T follicular helper cell (primary cell): Measurements from ENCODE around the gene CEP250.
"Not testable (repeated sequence)": the region's sequence is repeated elsewhere in the genome, so short reads cannot be mapped to it uniquely, and the experiment has no call there.

Source experiments
- DNase-seq: peaks from one replicate; pipeline ENCODE4 v3.0.0-alpha.2; 2020; ENCODE audit warnings: low read depth

The CEP250 gene

DNA sequence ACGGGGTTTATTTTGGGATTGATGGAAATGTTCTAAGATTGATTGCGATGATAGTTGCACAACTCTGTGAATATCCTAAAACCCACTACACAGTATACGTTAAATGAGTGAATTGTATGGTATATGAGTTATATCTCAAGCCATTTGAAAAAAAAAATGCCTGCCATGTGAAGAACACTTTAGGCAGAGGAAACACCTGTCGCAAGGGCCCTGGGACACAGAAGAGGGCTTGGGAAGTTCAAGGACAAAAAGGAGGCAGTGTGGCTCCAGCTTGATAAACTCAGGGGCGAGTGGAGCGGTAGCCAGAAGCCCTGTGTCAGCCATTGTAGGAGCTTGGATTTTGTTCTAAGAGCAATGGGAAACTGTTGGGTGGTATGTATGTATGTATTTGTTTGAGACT is 37.0 kb downstream of the CEP250 start:
- no peak for DNase-seq

DNA sequence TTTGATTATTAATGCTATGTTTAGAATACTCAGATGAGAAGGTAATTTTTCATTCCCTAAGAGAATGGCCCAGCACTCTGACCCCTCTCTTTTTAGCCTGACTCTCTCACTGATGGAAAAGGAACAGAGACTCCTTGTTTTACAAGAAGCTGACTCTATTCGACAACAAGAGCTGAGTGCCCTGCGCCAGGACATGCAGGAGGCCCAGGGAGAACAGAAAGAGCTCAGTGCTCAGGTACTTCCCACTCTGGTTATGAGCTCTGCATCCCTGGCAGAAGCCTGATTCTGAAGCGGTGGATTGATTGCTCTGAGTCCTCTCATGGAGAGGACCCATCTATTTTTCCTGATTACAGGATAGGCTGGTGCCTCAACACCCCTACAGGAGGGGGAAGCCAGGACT is 41.1 kb downstream of the CEP250 start:
- no peak for DNase-seq

DNA sequence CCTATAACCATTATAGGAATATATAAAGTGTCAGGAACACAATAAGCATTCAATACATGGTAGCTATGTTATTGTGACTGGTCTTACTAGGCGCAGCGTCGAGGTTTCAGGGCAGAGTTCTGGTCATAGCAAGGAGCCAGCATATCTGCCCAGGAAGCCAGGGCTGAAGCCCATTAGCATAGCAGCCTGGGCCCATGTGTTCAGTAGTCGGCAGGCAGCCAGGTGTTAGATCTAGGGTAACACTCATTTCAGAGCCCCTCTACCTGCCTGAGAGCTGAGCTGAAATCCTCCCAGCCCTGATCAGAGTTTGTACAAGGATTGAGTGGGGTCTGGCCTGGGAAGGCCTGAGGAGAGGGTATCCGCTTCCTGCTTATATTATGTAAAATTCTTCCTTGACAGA is 41.9 kb downstream of the CEP250 start:
- no peak for DNase-seq

DNA sequence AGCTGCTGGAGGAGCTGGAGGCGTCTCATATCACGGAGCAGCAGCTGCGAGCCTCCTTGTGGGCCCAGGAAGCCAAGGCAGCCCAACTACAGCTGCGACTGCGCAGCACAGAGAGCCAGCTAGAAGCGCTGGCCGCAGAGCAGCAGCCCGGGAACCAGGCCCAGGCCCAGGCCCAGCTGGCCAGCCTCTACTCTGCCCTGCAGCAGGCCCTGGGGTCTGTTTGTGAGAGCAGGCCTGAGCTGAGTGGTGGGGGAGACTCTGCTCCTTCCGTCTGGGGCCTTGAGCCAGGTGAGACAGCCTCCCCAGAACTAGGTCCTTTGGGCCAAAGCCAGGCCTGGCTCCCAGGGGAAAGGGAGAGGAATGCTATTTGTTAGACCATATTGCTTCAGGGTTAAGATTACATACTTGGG is 42.4 kb downstream of the CEP250 start:
- no peak for DNase-seq

DNA sequence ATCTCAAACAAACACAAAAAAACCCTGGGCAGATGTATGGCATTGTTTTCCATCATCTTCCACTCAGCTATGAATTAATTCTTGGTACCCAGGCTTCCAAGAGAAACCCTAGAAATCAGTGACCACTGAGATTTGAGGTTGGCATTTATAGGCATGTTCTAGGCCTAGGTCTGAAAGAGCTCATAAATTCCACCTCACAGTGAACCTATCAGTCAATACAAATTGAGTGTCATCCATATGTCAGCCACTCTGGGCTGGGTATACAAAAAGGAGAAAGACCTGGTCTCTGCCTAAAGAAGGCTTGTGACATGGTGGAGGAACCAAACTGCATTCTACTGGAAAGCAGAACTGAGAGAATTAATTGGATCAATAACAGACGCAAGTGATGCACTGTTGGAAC is 43.9 kb downstream of the CEP250 start:
- no peak for DNase-seq

DNA sequence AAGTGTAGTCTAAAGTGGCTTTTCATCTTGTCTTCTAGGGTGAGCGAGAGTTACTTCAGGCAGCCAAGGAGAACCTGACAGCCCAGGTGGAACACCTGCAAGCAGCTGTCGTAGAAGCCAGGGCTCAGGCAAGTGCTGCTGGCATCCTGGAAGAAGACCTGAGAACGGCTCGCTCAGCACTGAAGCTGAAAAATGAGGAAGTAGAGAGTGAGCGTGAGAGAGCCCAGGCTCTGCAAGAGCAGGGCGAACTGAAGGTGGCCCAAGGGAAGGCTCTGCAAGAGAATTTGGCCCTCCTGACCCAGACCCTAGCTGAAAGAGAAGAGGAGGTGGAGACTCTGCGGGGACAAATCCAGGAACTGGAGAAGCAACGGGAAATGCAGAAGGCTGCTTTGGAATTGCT is 47.0 kb downstream of the CEP250 start:
- DNase-seq = no peak

DNA sequence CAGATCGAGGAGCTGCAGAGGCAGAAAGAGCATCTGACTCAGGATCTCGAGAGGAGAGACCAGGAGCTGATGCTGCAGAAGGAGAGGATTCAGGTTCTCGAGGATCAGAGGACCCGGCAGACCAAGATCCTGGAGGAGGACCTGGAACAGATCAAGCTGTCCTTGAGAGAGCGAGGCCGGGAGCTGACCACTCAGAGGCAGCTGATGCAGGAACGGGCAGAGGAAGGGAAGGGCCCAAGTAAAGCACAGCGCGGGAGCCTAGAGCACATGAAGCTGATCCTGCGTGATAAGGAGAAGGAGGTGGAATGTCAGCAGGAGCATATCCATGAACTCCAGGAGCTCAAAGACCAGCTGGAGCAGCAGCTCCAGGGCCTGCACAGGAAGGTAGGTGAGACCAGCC is 47.9 kb downstream of the CEP250 start:
- DNase-seq = no peak

DNA sequence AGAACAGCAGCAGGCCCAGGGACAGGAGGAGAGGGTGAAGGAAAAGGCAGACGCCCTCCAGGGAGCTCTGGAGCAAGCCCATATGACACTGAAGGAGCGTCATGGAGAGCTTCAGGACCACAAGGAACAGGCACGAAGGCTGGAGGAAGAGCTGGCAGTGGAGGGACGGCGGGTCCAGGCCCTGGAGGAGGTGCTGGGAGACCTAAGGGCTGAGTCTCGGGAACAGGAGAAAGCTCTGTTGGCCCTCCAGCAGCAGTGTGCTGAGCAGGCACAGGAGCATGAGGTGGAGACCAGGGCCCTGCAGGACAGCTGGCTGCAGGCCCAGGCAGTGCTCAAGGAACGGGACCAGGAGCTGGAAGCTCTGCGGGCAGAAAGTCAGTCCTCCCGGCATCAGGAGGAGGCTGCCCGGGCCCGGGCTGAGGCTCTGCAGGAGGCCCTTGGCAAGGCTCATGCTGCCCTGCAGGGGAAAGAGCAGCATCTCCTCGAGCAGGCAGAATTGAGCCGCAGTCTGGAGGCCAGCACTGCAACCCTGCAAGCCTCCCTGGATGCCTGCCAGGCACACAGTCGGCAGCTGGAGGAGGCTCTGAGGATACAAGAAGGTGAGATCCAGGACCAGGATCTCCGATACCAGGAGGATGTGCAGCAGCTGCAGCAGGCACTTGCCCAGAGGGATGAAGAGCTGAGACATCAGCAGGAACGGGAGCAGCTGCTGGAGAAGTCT is 48.6 kb downstream of the CEP250 start:
- no peak for DNase-seq

DNA sequence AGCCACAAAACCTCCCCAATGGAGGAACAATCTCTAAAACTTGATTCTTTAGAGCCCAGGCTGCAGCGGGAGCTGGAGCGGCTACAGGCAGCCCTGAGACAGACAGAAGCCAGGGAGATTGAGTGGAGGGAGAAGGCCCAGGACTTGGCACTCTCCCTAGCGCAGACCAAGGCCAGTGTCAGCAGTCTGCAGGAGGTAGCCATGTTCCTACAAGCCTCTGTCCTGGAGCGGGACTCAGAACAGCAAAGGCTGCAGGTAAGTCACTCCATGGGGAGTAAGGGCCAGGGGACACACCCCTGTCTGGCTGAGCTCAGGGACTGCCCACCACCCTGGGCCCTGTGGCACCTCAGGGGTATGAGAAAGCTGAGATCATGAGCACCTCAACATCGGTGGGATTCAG is 49.4 kb downstream of the CEP250 start:
- DNase-seq = no peak

DNA sequence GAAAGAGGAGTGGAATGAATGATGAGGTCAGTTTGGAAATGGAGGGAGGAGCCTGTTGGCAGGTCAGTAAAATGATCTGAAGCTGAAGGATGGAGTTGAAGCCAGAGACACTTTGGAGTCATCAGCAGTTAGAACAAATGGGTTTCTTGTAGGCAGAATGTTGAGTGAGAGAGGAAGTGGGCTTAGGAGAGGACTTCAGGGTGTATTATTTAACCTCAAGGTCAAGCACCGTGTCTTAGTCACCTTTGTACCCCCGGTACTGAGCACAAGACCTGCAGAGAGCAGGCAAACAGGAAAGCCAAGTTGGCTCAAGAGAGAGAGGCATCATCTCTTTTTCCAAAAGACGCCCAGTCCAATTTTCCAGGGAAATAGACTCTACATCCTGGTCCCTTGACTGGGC is 50.8 kb downstream of the CEP250 start:
- DNase-seq = no peak

DNA sequence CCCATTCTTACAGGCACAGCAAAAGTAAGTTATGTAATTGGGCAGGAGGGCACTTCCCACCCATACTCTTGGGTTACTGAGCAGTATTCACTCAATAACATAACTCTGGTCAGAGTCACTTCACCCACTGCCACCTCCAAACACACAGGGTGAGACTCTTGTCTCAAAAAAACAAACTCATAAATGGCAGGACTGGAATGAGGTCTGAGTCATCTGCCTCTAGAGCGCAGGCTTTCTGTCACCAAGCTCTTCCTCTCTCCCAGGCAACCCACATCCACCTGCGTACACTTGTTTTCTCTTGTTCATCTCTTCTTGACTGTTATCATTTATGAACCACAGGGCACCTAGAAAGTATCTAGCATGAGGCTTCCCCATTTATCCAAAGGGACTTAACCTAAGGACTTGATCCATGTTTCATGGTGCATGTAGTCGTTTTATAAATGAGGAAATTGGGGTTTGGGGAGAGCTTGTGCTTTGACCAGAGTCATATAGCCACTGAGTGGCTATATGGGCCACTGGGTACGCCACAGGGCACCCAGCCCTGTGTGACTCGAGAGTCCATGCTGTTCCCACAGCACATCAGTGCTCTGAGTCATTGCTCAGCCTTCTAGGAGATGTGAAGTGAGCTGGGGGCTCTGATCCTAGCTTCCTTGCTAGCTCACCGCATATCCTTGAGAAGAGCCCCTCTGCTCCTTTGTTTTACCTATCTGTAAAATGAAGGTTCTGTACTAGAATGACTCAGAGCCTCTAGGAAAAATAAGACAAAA is 51.7 kb downstream of the CEP250 start:
- no peak for DNase-seq

DNA sequence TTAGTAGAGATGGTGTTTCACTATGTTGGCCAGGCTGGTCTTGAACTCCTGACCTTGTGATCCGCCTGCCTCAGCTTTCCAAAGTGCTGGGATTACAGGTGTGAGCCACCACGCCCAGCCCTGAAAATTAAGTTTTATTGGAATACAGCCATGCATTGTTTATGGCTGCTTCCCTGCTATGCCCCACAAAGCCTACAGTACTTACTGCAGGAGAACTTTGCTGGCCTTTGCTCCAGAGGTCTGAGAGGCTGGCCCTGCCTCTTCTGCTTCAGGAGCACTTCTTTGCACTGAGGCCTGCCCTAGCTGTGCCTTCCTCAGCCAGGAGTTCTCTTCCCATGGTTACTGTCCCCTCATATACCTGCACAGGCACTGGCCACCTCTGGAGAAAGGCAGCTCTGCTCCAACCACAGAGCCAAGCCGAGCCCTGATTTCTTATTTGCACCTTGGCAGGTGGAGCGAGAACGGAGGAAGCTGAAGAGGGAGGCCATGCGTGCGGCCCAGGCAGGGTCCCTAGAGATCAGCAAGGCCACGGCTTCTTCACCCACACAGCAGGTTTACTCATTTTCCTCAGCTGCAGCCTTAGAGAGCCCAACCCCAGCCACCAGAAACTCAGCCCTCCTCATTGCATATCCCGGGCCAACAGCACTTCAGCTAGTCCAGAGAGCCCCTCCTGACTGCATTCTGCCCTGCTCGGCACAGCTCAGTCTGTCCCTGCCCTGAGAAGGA is 53.3 kb downstream of the CEP250 start:
- no peak for DNase-seq

DNA sequence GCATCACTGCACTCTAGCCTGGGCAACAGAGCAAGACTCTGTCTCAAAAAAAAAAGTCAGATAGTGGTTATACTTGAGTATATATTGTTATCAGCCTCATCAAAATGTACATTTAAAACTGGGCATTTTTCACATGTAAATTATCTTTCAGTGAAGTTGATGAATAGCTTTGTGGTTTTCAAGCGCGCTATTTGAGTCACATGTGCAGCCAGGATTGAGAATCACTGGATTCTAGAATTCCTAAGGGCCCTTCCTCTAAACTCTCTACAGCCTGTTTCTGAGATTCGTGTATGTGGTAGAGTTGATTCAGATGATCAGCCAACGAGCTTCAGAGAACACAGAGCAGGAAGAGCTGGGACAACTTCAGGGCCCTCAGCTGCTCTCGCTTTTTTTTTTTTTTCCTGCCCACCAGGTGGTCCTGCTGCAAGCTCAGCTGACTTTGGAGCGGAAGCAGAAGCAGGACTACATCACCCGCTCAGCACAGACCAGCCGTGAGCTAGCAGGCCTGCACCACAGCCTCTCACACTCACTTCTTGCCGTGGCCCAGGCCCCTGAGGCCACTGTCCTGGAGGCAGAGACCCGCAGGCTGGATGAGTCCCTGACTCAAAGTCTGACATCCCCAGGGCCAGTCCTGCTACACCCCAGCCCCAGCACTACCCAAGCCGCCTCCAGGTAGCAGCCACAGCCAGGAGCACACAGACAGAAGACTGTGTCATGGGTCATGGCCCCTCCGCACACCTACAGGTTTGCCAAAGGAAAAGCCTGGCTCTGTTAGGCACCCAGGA is 55.7 kb downstream of the CEP250 start:
- DNase-seq = no peak

DNA sequence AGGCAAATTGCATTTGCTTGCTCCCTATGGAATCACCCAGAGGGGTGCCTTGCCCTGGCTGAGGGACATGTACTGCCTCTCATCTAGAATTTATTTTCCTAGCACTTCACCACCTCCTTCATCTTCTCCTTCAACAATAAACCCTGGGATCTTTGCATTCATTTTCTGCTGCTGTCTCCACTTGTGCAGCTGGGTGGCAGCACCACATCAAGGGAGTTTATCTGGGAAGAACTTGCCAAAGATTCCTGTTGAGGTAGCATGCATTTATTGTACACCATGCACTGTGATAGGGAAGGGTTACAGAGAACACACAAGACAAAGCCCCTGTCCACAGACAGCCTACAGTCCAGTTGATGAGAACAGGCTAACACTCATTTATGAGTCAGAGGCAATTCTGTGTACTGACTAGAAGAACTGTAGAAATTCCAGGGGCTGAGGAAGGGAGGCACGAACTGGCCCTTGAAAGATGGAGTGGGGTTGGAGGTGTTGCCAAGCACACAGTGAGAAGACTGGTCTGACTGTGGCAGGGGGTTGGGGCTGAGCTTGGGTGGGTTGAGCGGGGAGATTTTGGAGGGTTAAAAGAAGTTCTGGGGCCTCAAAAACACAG is 56.5 kb downstream of the CEP250 start:
- no peak for DNase-seq

DNA sequence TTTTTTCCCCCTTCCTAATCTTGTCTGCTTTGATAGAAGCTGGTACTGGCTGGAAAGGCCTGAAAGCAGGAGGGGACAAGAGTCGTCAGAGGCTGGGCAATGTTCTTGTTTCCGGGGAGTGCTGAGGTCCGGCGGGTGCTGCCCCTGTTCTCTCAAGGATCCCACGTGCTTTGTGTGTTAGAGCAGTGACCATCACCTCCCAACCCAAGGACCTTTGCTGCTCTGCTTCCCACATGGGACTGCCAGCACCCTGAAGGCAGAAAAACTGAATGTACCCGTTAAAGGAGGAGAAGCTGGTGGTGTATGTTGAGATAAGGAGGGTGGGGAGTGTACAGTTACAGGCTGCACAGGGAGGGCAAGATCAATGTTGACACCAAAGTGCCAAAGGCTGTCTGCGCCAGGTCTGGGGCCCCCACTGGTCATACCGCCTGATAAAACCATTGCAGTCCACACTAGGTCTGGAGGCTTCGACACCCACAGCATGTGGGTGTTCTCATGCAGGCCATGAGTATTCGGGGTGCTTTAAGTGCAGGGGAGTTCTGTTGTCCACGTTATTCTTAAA is 59.1 kb downstream of the CEP250 start:
- DNase-seq = no peak

DNA sequence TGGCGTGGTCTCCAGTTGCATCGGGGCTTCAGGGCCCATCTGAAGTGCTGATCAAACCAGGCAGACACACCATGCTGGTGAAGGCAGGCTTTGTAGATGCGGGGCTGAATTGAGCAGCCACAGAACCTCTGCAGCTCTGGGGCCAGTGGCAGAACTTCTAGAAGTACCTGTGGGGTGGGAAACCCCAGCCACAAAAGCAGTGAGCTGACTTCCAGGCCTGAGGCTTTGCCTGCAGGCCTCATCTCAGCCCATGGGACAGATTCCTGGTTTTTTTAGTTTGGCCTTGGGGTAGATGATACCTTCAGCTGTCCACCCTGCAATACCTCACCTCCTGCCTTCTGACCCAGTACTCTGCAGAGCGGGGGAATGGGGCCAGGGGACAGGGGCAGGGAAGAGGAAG is 59.9 kb downstream of the CEP250 start:
- DNase-seq = no peak

DNA sequence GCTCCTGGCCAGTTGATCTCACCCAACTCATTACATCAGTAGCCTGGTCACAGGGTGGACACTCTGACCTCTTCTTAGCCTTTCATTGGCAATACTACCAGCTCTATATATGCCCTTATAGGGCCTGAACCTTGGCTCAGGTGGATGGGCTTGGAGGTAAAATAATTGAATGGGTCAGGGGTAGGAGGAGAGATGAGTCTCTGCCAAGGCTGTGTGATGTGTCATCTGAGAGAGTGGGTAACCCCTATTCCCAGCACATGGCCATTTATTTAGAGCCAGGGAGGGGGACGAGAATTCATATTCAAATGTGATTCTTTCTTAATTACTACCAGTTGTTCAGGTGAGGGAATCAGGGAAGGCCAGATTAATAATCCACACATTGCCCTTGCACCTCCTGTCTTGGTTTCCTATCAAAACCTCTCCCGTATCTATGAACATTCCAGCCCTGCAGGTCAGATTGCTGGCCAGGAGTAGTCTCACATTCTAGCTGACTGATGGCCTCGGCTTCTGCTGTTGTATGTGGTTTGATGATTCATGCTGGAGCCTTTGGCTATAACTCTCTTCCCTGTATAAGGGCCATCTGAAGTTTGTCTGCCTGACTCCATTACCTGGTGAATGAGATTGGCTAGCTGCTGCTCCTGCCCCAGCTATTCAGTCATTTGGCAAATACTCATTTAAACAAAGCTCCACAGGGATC is 60.7 kb downstream of the CEP250 start:
- no peak for DNase-seq

DNA sequence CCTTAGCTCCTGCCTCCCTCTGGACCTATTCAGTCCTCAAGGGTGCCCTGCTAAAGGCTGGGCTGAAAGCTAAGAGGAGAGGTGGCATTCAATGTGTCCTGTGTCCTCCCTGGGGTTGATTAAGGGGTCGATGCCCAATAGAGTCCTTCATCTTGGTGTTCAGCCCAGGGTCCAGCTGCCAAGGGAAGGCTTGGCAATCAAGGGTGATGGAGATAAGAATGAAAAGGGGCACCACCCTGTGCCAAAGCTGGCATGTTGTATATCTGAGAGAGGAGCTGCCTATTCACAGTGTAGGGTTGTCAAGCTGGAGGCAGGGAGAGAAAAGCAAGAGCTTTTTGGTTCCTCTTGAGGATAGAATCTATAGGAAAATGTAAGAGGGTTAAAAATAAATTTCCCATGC is 61.7 kb downstream of the CEP250 start:
- no peak for DNase-seq

DNA sequence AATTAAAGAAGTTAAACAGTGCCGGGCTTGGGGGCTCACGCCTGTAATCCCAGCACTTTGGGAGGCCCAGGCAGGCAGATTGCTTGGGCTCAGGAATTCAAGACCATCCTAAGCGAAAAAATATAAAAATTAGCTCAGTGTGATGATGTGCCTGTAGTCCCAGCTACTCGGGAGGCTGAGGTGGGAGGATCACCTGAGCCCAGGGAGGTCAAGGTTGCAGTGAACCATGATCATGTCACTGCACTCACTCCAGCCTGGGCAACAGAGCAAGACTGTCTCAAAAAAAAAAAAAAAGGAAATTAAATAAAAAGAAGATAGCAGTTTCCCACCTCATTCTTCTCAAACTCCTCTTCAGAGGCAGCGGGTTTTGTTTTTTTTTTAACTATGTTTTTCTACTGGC is 62.4 kb downstream of the CEP250 start:
- not testable (repeated sequence) for DNase-seq

DNA sequence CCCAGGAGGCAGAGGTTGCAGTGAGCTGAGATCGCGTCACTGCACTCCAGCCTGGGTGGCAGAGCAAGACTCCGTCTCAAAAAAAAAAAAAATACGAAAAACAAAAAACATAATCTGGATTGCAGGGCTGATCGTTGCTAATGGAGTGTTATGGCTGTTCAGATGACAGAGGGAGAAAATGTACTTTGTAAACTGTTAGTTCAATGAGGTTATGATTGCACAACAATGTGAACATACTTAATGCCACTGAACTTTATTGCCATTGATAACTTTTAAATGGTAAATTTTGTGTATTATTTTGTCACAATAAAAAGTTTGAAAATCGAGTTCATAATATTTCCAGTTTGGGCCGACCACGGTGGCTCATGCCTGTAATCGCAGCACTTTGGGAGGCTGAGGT is 63.6 kb downstream of the CEP250 start:
- no peak for DNase-seq
